Activated naive CD4-positive, alpha-beta T cell treated with Interleukin-2 at 50 U/mL for 16 hours (primary cell): ENCODE results near the gene ARGLU1.

Experiments
- DNase-seq: peaks from one replicate; pipeline ENCODE4 v3.0.0-alpha.2; 2020

Gene ARGLU1

DNA sequence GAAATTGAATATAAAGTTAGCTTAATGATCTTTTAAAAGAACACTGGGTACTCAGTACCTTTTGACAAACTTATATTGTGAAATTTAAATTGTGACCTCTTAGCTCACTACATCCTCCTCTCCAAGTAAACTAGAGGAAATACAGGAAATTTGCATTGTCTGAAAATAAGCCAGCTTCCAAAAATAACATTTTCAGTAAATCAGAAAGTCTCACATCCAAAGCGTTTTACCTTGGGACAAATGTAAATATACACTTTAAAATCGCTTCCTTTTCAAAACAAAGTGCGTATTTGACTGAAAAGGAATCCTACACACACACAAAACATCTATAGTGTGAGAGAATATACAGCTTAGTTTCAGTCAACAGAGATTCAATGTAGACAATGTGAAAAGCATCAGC lies 30.4 kb downstream of the ARGLU1 start:
- no peak for DNase-seq

DNA sequence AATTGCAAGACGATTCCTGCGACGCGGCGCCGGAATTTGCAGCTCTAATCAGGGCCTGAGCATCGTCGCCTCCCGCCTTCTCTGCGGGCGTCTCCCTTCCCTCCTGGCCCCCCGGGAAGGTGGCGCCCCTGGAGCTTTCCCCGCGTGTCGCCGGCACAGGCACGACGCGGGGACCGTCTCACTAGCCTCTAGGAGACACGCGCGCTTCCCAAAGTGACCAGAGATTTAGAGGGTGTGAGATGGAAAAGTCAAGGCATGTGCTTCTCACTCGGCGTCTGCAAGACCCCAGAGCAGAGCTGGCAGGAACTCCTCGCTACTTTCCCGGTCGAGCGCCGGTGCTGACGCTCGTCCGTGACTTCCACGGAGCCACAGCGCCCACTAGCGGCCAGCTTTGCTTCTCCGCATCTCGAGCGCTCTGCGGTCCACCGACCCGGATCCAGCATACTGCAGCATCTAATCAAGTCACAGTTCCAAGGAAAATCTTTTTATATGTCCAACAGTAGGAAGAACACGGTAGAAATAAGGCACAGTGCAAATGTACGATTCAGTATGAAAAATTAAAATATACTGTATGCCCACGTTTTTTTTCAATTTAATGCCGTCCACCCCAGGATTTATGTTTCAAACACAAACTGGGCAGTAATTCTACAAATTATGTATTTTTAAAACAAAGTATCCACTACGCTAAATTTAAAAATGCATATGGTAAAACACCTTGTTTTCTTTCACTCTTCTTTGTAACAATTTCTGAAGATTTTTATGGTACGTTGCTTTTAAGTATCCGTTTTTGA lies 31.5 kb downstream of the ARGLU1 start:
- DNase-seq, result peak; percentile 88

DNA sequence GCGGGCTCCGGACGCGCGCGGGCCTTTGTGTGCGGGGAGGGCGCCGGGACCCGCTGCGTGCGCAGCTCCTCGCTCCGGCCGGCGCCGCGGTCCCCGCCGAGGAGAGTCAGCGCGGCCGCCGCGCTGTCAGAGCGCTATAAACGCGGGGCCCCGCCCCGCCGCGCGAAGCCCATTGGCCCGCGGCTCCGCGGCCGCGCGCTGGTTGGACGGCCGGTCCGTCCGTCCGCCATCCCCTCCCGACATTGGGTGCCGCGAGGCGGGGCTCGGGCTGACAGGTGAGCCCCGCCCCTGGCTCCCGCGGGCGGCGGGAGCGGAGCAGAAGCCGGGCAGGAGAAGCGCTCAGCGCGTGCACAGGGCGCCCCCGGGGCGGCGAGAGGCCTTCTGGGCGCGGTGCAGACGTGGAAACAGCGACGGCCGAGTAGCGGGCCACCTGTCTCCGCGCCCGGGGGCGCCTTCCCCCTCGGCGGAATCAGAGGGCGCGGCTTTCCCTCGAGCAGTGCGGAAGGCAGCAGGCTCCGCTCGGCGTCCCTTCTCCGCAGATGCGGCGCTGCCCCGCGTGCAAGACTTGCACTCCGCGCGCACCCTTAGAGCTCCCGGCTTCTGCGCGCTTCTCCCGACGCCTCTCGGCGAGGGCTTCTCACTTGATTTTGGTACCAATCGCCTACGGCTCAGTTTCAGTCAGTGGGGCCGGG lies 32.2 kb downstream of the ARGLU1 start, which contains the start of gene EFNB2:
TSS of gene EFNB2 (minus strand) at position 111 of the 692 bp plus-strand sequence. CDS start 698 bp downstream, outside the sequence.
- DNase-seq, result peak; percentile 89

DNA sequence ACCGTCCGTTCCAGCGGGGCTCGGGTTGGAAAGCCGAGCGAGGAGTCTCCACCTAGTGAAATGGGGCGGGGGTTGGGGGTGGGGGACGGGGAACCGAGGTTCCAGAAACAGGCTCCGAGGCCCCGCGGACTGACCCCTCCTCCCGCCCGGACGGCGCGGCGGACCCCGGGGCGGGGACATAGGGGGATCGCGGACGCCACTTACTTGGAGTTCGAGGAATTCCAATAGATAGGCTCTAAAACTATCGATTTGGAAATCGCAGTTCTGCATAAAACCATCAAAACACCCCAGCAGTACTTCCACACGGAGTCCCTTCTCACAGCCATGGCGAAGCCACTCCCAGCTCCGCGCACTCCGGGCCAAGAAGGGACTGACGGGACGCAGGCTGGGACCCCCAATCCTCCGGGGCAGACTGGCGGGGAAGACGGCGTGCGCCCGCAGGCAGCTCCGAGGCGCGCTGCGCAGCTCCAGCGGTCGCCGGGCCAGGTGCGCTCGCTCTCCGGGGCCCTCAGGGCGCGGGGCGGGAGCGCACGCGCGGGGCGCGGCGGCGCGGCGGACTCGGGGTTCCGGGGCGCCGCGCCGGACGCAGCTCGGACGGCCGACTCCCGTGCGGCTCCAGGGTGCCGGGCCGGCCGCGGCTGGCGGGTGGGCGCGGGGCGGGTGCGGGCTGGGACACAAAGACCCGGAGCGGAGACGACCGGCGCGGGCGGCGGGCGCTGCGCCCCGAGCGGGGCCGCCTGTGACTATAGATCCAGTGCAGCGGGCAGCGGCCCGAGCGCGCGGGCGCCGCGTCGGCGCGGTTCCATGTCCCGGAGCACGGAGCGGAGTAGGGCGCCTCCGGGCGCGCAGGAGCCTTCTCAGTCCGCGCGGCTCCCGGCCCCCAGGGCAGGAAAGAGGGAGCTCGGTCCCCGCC lies 33.0 kb downstream of the ARGLU1 start:
- peak; percentile 18 for DNase-seq

DNA sequence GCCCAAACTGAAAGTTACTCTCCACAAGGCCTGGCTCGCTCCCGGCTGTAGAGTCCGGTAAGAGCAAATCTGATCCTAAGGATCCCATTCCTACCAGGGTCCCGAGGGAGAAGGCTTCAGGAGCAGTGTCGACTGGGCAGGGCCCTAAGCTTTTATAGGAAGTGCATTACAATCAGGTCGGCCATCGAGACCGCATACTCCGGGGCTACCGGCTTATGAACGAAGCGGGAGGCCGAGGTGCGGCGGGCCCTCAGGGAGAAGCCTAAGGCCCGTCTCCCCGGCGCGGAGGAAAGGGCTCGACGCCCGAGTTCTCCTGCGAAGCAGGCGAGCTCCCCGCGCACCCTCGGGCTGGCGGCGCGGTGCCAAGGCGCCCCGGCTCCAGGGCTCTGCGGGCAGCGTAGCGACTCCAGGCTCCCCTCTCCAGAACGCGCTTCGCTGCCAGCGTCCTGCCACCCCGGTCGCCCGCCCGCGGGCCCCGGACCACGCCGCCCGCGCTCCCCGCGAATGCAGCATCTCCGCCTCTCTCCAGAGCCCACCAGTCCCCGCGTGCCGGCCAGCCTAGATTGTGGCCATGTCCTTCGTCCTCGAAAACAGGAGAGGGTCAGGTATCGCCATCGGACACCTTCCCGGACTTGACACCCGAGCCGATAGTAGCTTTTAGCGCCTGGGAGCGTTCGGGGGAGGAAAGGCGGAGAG lies 33.8 kb downstream of the ARGLU1 start:
- peak; percentile 16 for DNase-seq

DNA sequence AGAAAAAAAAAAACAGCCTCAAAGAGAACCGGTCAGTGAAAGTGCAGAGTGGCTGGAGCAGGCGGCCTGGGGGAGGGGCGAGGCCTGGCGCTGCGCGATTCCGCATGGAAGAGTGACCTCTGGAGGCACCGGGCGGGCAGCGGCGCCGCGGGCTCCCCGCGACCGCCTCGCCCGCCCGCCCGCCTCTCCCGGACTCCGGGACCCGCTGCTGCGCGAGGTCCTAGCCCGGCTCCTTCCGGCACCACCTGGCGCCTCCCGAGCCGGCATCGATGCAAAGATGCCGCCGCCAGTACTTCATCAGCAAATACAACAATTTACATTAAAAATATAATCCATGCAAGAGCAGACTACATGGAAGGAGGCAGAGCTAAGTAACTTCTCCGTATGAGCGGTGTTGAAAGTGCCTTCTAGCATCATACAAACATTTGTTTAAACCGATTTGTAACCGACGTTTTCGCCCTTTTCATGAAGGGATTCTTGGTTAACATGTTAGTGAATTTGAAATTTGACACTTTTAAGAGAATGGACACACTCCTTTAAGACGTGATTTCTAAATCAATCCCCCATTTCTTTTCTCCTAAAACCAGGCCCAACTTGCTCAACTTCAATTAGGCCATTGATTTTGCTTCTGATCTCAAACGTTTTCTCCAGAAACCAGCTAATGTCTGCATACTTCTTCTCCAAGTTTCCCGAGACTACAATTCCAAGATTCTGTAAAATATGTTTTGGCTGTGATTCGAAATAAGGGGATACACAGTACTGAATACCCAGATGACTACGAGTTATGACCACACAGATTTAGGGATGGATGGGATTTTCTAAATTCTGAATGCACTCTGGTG lies 34.6 kb downstream of the ARGLU1 start:
- peak; percentile 5 for DNase-seq

DNA sequence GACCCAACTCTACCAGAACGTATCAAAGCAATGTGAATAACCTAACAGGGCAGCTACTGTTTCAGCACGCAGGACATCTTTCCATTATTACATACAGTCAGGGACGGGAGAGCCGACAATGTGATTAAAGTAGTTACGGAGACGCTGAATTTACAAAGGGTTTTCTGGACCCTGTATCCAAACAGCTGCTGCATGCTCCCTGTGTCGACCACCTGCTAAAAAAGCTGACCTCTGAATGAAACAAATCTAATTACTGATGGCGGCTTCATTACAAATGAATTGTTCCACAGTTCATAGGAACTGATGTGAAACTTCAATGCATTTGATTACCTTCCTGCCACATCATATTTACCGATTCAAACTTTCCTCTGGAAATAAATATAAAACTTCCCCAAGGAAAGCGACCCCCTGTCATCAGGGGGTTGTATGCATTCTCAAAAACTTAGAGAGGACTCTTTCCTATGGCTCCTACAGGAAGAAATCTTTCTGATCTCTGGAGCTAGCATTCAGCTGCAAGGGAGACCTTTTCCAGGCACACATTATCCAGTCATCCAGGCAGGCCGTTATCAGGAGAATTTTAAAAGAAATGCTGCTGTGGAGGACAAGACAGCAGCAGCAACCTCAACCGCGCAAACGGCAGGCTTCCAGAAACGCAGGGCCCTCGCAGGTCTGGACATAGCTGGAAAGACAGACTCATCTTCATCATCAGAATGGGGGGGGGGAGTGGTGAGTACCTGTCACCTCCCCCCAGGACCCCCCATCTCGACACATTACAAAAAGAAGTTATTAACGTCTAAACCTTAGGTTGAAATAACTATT lies 35.6 kb downstream of the ARGLU1 start:
- DNase-seq, result no peak

DNA sequence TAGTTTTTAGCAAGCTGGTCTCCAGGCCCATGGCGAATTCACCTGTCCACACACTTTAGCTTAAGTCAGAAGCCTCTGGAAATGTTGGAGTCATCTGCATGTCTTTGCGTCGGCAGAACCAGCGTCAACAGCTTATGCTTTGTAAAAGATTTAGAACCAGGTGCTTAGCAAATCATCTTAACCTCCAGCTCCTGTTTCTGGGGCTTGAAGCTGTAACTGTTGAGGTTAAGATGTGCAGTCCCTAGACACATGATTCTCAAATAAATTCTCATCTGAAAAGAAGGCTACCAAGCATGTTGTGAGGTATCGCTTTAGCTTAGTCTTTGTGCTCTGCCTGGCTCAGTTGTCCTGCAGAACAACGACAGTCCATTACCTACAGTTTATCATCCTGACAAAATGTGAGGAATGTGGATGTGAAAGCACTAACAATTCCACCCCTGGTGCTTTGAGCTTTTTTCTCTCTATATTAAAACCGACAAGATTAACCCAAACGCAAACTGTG lies 36.9 kb downstream of the ARGLU1 start:
- DNase-seq, result no peak

DNA sequence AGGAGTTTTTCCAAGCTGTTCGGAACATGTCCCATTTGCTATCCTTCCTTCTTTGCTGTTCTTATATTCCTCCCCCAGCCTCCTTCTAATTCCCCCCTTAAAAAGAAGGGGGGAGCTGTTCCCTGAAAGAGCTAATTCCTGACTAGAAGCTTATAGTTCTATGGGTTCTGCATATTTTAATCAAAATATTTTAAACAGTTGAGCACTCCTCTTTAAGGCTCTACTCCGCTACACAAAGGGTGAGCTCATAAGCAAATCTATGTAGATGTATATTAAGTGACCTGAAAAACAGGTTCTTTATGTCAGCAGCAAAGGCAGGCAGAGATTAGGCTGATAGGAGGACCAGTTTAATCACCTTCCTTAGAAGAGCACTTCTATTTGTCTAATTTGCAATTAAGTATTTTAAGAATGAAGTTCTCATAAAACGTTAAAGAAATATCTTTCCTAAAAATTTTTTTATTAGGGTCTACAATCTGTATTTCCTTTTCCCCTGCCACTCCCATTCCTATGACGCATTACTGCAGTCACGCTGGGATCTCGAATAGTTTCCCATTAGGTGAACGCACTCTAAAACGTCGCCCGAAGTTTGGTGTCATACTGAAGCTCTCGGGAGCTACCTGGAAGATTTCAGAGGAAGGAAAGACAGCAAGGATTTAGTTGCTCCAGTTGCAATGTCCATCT lies 37.6 kb downstream of the ARGLU1 start:
- no peak for DNase-seq

DNA sequence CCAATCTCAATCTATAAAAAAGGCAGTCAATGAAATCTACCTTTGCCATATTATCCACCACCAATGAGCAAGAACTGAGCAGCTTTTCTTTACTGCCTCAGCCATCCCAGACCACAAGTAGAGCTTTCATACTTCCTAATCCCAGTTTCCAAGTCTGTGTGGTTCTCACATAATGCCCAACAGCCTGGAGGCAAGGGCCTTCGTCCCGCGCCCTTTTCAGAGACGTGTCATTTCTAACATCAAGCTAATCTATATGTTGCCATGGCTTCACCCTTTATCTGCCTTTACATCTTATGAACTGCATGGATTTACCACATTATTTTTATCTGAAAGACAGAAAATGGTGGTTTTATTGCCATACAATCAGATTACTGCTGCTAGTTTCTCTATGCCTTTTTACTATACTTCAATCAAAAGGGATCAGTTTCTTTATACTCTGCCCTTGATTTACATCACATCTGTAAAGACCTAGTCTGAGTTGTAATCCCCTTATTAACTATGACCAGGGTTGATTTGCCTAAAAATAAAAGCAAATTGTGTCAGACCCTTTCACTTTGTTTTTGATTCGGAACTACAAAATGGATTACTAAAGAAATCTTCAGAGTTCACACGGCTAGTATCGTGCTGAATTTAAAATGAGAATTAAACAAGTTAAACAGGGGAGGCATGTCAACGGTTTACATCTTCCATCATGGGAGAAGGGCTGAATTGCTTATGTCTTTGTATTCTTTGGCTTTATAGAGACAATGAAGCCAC lies 38.3 kb downstream of the ARGLU1 start:
- no peak for DNase-seq

DNA sequence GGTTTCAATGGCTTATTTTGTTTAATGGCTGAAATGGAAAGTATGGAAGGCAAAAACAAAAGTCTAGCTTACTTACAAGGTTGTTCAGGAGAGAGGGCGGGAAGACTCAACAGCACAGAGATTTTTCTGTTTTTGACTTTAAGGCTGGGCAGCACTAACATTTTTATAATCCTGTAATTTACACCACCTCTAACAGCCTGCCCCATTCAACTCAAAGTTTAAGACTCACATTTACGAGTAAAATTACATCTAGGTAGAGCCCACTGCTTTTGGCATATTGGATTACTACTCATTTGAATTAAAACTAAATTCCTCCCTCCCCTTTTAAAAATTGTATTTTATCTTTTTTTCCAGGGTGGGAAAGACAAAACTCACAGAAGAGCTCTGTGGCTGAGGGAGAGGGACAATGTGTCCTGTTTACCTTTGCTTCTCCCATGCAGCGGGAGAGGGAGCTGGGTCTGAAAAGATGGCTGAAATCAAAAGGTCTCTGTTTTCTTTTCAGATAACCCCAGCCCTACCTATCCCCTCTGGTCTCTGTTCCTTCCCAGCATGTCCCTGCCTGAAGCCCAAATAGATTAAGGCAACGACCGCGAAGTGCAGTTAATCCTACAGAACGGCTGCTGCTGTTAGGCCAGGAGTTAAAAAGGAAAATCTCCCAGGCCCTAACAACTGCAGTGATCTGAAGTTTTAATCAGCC lies 39.1 kb downstream of the ARGLU1 start:
- no peak for DNase-seq

DNA sequence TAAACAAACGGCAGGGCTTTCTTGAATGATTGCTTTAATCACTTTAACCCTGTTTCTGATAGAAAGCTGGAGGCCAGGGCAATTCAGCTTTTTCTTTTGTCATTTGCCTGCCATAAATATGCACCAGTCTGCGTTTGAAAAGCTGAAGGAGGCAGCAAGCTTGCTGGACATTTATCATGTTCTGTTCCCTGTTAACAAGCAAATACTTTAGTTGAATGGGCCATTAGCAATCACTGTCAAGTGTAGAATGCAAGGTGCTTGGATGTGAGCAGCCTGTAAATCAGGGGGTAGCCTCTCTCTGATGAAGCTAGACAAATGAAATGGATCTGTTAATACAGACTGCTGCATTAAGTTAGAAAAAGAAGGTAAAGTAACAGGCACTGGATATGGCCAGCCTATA lies 40.1 kb downstream of the ARGLU1 start:
- no peak for DNase-seq

DNA sequence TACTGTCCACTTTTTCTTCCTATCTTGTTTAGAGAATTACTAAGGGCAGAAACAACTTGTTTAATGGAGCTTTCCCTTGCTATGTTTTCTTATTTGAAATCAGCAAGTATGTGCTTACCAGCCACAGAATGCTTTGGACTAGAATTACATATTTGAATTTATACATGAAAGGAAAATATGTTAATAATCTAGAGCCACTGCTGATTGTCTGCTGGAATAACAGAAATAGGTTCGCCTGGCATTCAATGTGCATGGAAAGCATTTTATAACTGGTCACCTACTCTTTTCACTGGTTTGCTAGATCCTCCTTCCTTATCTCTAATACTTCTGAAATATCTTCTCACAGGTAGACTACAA lies 40.5 kb downstream of the ARGLU1 start:
- DNase-seq, result no peak

DNA sequence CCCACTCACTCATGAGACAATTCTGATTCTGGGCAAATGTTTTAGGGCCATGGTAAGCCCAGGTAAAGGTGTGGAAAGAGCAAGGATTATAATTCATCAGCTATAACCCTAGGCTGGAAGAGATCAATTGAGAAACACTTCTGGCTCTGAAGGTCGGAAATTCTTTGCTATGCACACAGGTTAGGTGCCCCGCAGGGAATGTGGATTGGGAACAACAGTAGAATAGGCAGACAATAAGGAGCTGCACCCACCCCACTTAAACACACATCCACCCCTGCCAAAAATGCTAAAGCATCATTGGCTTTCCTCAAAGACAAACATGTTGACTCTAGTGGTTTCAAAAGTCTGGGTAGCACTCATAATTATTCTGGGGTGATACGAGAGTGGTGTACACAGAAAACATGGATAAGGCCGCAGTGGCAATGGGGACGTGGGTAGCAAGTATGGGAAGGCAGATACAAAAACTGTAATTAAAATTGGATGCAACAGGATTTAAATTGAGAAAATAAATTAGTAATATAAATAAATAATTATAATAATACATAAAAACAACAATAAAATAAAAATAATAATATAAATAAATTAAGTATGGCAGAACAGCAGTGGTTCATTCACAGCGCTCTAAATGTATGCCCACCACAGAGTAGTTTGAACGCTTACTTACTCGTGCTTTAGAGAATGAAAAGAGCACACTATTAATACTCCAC lies 41.0 kb downstream of the ARGLU1 start:
- no peak for DNase-seq

DNA sequence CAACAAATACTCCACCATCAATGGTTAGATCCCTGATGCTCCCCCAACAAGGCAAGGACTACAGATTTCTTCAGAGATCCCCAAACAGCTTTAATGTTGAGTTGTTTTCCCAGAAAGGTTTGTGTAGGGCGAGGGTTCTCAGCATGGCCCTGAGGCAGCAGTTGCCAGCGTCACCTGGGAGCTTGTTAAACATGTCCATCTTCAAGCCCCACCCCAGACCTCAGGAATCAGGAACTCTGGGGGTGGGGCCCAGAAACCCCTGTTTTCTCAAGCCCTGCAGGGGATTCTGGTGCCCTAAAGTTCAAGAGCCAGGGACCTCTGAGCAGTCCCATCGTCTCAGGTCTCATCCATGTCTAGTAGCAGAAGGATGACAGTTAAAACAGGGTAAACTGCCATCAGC lies 42.1 kb downstream of the ARGLU1 start:
- DNase-seq, result no peak

DNA sequence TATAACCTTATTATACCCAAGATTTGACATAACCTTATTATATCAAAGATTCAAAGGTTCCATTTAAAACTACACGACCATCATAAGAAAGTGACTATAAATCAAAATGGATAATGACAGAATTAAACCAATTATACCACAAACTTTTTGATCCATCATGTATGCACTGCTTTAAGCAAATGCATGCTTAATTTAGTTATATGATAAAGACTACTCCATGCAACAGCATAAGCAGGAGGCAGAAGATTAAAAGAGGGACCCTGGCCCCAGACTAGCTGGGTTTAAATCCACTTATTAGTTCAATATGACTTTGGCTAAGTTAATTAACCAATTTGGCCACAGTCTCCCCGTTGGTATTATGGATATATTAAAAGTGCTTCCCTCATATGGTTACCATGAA lies 43.8 kb downstream of the ARGLU1 start:
- no peak for DNase-seq

DNA sequence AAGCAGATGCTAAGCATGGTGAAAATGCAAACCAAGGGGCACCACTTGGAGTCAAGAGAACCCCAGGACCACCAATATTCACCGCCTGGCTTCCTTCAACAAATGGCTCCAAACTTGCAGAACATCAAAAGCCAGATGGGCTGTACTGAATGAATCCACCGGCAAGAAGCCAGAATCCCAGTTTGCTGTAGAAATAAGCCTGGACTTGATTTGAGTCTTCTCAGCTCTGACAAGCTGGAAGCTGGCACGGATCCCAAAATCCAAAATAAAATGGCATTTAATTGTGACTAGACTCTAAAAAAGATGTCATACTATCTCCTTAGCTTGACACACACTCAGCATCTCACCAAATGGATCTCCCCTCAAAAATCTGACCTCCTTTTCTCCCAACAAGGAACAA lies 44.4 kb downstream of the ARGLU1 start:
- no peak for DNase-seq
